H9 (cell line): ENCODE measurements around the gene ANKRD29. TPM values are rescaled to one million over a fixed set of nuclear protein-coding genes. Genes with fewer than 3 reads are reported as not detected.

ENCODE experiments used
- DNase-seq: peaks from one replicate; pipeline ENCODE4 v3.0.0-alpha.2; 2017
- H2AFZ ChIP-seq: one replicate; pipeline ENCODE4 v1.6.1; 2013; ENCODE audit warnings: mild to moderate bottlenecking, low read length, control low read depth, moderate library complexity
- H2AK5ac ChIP-seq: 2 replicates; pipeline ENCODE4 v1.6.1; 2013; ENCODE audit warnings: low read length, control low read depth, mixed read lengths; ENCODE audit not compliant: insufficient read length
- H2BK120ac ChIP-seq: one replicate; pipeline ENCODE4 v1.6.1; 2013; ENCODE audit warnings: low read depth, mild to moderate bottlenecking, low read length, control low read depth, inconsistent platforms; ENCODE audit not compliant: poor library complexity, severe bottlenecking
- H2BK12ac ChIP-seq: 2 replicates; pipeline ENCODE4 v1.6.1; 2013; ENCODE audit warnings: low read length, control low read depth, mixed read lengths, low read depth; ENCODE audit not compliant: insufficient read length
- H2BK15ac ChIP-seq: 2 replicates; pipeline ENCODE4 v1.6.1; 2013; ENCODE audit warnings: low read depth, low read length, control low read depth
- H2BK20ac ChIP-seq: one replicate; pipeline ENCODE4 v1.6.1; 2013; ENCODE audit warnings: low read depth, mild to moderate bottlenecking, low read length, control low read depth, inconsistent platforms; ENCODE audit not compliant: poor library complexity, severe bottlenecking
- H2BK5ac ChIP-seq: 2 replicates; pipeline ENCODE4 v1.6.1; 2013; ENCODE audit warnings: low read length, control low read depth, mixed read lengths; ENCODE audit not compliant: insufficient read length
- H3K14ac ChIP-seq: 2 replicates; pipeline ENCODE4 v1.6.1; 2013; ENCODE audit warnings: low read length, control low read depth; ENCODE audit not compliant: insufficient read depth
- H3K18ac ChIP-seq: 2 replicates; pipeline ENCODE4 v1.6.1; 2013; ENCODE audit warnings: low read depth, mild to moderate bottlenecking, mixed read lengths, low read length, control low read depth; ENCODE audit not compliant: insufficient read length
- H3K23ac ChIP-seq: 2 replicates; pipeline ENCODE4 v1.6.1; 2013; ENCODE audit warnings: low read length, control low read depth, mixed read lengths, low read depth; ENCODE audit not compliant: insufficient read length
- H3K23me2 ChIP-seq: 2 replicates; pipeline ENCODE4 v1.6.1; 2013; ENCODE audit warnings: low read depth, mild to moderate bottlenecking, mixed read lengths, low read length, control low read depth; ENCODE audit not compliant: insufficient read length, poor library complexity, severe bottlenecking
- H3K27ac ChIP-seq: 2 replicates; pipeline ENCODE4 v1.5.1; 2013; ENCODE audit warnings: low read length, control low read depth, mixed read lengths, low read depth; ENCODE audit not compliant: insufficient read length
- H3K27me3 ChIP-seq: 2 replicates; pipeline ENCODE4 v1.6.1; 2013; ENCODE audit warnings: low read length, control low read depth, inconsistent platforms; ENCODE audit not compliant: insufficient read depth
- H3K4ac ChIP-seq: 2 replicates; pipeline ENCODE4 v1.6.1; 2013; ENCODE audit warnings: low read depth, mild to moderate bottlenecking, control low read depth, inconsistent platforms, low read length, moderate library complexity
- H3K4me1 ChIP-seq: 2 replicates; pipeline ENCODE4 v1.6.1; 2013; ENCODE audit warnings: low read length, control low read depth, inconsistent platforms; ENCODE audit not compliant: insufficient read depth
- H3K4me2 ChIP-seq: 2 replicates; pipeline ENCODE4 v1.6.1; 2013; ENCODE audit warnings: low read length, control low read depth, mixed read lengths; ENCODE audit not compliant: insufficient read length, insufficient read depth
- H3K56ac ChIP-seq: 2 replicates; pipeline ENCODE4 v1.6.1; 2013; ENCODE audit warnings: low read depth, mild to moderate bottlenecking, mixed read lengths, low read length, control low read depth; ENCODE audit not compliant: insufficient read length
- H3K79me1 ChIP-seq: 2 replicates; pipeline ENCODE4 v1.6.1; 2013; ENCODE audit warnings: low read depth, mild to moderate bottlenecking, moderate library complexity, low read length, control low read depth, inconsistent platforms; ENCODE audit not compliant: insufficient read depth, poor library complexity, severe bottlenecking
- H3K79me2 ChIP-seq: 2 replicates; pipeline ENCODE4 v1.6.1; 2013; ENCODE audit warnings: low read length, control low read depth, inconsistent platforms; ENCODE audit not compliant: insufficient read depth
- H3K9ac ChIP-seq: 2 replicates; pipeline ENCODE4 v1.6.1; 2013; ENCODE audit warnings: low read length, control low read depth, mixed read lengths; ENCODE audit not compliant: insufficient read length; ENCODE audit errors: extremely low read depth
- H3K9me3 ChIP-seq: one replicate; pipeline ENCODE4 v1.6.1; 2013; ENCODE audit warnings: low read depth, low read length, inconsistent platforms; ENCODE audit not compliant: control insufficient read depth
- H3T11ph ChIP-seq: one replicate; pipeline ENCODE4 v1.6.1; 2013; ENCODE audit warnings: mild to moderate bottlenecking, low read length, control low read depth, inconsistent platforms
- H4K20me1 ChIP-seq: one replicate; pipeline ENCODE4 v1.6.1; 2013; ENCODE audit not compliant: control insufficient read depth, insufficient read length, insufficient read depth
- H4K5ac ChIP-seq: 2 replicates; pipeline ENCODE4 v1.6.1; 2013; ENCODE audit warnings: low read depth, mild to moderate bottlenecking, mixed read lengths, low read length, control low read depth; ENCODE audit not compliant: insufficient read length
- H4K8ac ChIP-seq: replicated peaks from 2 replicates; pipeline ENCODE4 v1.6.1; 2013; ENCODE audit warnings: low read length, control low read depth, mixed read lengths, low read depth; ENCODE audit not compliant: insufficient read length
- H4K91ac ChIP-seq: 2 replicates; pipeline ENCODE4 v1.6.1; 2013; ENCODE audit warnings: low read depth, mild to moderate bottlenecking, moderate library complexity, mixed read lengths, low read length, control low read depth; ENCODE audit not compliant: insufficient read length
- H3K27ac Mint-ChIP-seq, 3 experiments: 2 replicates in 2 of 3; 3 replicates in 1 of 3; pipeline ENCODE4 v1.8.0; 2020 to 2021; ENCODE audit warnings: mixed read lengths in 3 of 3, mild to moderate bottlenecking in 1 of 3, moderate library complexity in 1 of 3
- H3K27me3 Mint-ChIP-seq: 2 replicates; pipeline ENCODE4 v1.8.0; 2021; ENCODE audit warnings: low read depth, mild to moderate bottlenecking, moderate library complexity, mixed read lengths
- H3K36me3 Mint-ChIP-seq, 3 experiments: 2 replicates in 2 of 3; 3 replicates in 1 of 3; pipeline ENCODE4 v1.8.0; 2020 to 2021; ENCODE audit warnings: low read depth in 3 of 3, mixed read lengths in 3 of 3; ENCODE audit not compliant: insufficient read depth in 1 of 3
- H3K4me1 Mint-ChIP-seq, 2 experiments: 2 replicates each; pipeline ENCODE4 v1.8.0; 2020; ENCODE audit warnings: mixed read lengths in 2 of 2
- H3K4me3 Mint-ChIP-seq, 2 experiments: 2 replicates in 1 of 2; 3 replicates in 1 of 2; pipeline ENCODE4 v1.8.0; 2020 to 2021; ENCODE audit warnings: mild to moderate bottlenecking in 2 of 2, mixed read lengths in 2 of 2, moderate library complexity in 1 of 2
- H3K9me3 Mint-ChIP-seq, 2 experiments: 2 replicates in 1 of 2; 3 replicates in 1 of 2; pipeline ENCODE4 v1.8.0; 2020; ENCODE audit warnings: mild to moderate bottlenecking in 2 of 2, mixed read lengths in 2 of 2, moderate library complexity in 1 of 2
- WGBS: extraction: QIAGEN DNeasy Blood & Tissue Kit; methylation state at CpG from one replicate; pipeline ENCODE4 v1.1.7; 2013; ENCODE audit warnings: missing lambda C conversion rate, low lambda C conversion rate, mixed read lengths; ENCODE audit not compliant: insufficient read length; ENCODE audit errors: extremely low coverage; 5-methylcytosine and 5-hydroxymethylcytosine counted together
- total RNA-seq: library from RNA; stranded (reverse); gene quantifications from 2 replicates; pipeline ENCODE4 v1.2.1, GENCODE V29; 2021
- TF ChIP-seq, protein P1 (sequence below): fragments of 200-600 bp; sonication (generic); conservative IDR thresholded peaks from 3 replicates; pipeline ENCODE4 v1.8.0; 2021; ENCODE audit warnings: antibody characterized with exemption, mild to moderate bottlenecking

The ANKRD29 gene
- total RNA-seq, 1 experiment from 2014 or later: 2.1 TPM

- Histone ChIP-seq H3K27me3 (no peaks in the 10 kb centered on the region), H4K8ac (no peak overlapping the region), H3K27ac (no peak overlapping the region), H2BK15ac (no peak overlapping the region), H3K9ac (no peak overlapping the region), H3K14ac (no peak overlapping the region), H3K23ac (no peak overlapping the region), H2BK12ac (no peak overlapping the region), H2BK120ac (no peak overlapping the region), H3K18ac (no peak overlapping the region), H2BK20ac (no peak overlapping the region), H3K4me2 (no peak overlapping the region), H2AFZ (no peak overlapping the region), H3K79me2 (no peaks in the 10 kb centered on the region), H4K5ac (no peak overlapping the region), H3K9me3 (no peaks in the 10 kb centered on the region), H3K23me2 (no peaks in the 10 kb centered on the region), H2AK5ac (no peak overlapping the region), H4K20me1 (no peaks in the 10 kb centered on the region), H3K56ac (no peak overlapping the region), H3T11ph (no peak overlapping the region), H2BK5ac (no peak overlapping the region), H4K91ac (no peak overlapping the region), H3K4ac (no peak overlapping the region), H3K79me1 (no peaks in the 10 kb centered on the region), H3K4me1 (no peaks in the 10 kb centered on the region)
- Mint-ChIP-seq H3K36me3 (peaks cover 14 to 52% (median 42%) of the 10 kb centered on the region in 3 experiments; a peak in 6 of 7 replicates), H3K4me3 (no peak overlapping the region), H3K27me3 (no peaks in the 10 kb centered on the region), H3K27ac (no peak overlapping the region), H3K4me1 (no peaks in the 10 kb centered on the region), H3K9me3 (no peaks in the 10 kb centered on the region)
- DNase-seq: no peak
- WGBS: no CpG with 5 or more reads among the region's 7 CpGs
- TF ChIP-seq, protein P1, sequence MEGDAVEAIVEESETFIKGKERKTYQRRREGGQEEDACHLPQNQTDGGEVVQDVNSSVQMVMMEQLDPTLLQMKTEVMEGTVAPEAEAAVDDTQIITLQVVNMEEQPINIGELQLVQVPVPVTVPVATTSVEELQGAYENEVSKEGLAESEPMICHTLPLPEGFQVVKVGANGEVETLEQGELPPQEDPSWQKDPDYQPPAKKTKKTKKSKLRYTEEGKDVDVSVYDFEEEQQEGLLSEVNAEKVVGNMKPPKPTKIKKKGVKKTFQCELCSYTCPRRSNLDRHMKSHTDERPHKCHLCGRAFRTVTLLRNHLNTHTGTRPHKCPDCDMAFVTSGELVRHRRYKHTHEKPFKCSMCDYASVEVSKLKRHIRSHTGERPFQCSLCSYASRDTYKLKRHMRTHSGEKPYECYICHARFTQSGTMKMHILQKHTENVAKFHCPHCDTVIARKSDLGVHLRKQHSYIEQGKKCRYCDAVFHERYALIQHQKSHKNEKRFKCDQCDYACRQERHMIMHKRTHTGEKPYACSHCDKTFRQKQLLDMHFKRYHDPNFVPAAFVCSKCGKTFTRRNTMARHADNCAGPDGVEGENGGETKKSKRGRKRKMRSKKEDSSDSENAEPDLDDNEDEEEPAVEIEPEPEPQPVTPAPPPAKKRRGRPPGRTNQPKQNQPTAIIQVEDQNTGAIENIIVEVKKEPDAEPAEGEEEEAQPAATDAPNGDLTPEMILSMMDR: no peak
Observed at GRCh38 chr18:23568281-23569138, 94.2 kb downstream of the ANKRD29 start.
